Muscle layer of duodenum (tissue), 2 donors: ENCODE measurements around the gene SLX4.

Experiments
- H3K27ac ChIP-seq: one replicate; pipeline ENCODE4 v1.7.0; 2013; ENCODE audit warnings: mild to moderate bottlenecking, low read length
- H3K27me3 ChIP-seq: one replicate; pipeline ENCODE4 v1.7.0; 2013; ENCODE audit warnings: low read depth, mild to moderate bottlenecking, control low read depth, low read length
- H3K36me3 ChIP-seq, 2 donors: one replicate each; pipeline ENCODE4 v1.7.0; 2013; ENCODE audit warnings: low read length in 2 of 2, control low read depth in 1 of 2, mild to moderate bottlenecking in 1 of 2; ENCODE audit not compliant: insufficient read depth in 2 of 2, control insufficient read depth in 1 of 2
- H3K4me1 ChIP-seq, 2 donors: one replicate each; pipeline ENCODE4 v1.7.0; 2013; ENCODE audit warnings: low read length in 2 of 2, mild to moderate bottlenecking in 2 of 2, control low read depth in 1 of 2, moderate library complexity in 1 of 2; ENCODE audit not compliant: insufficient read depth in 2 of 2, control insufficient read depth in 1 of 2
- H3K4me3 ChIP-seq, 2 donors: one replicate each; pipeline ENCODE4 v1.7.0; 2013; ENCODE audit warnings: low read length in 2 of 2, low read depth in 1 of 2, mild to moderate bottlenecking in 1 of 2
- H3K9me3 ChIP-seq, 2 donors: one replicate each; pipeline ENCODE4 v1.7.0; 2013; ENCODE audit warnings: low read length in 2 of 2, control low read depth in 1 of 2, mild to moderate bottlenecking in 1 of 2; ENCODE audit not compliant: control insufficient read depth in 1 of 2
- donor health status: healthy.

The SLX4 gene

GRCh38 chr16:3589001-3589400 lies 22.4 kb downstream of the SLX4 start:
- H3K36me3 ChIP-seq: peaks cover 8 to 35% of the 10 kb centered on the region in 2 donors
- peaks cover 0 to 6% of the 10 kb centered on the region in 2 donors for H3K4me1 ChIP-seq
- H3K9me3 ChIP-seq: no peaks in the 10 kb centered on the region
- H3K27ac ChIP-seq: no peak overlapping the region
- no peak overlapping the region for H3K4me3 ChIP-seq
- no peaks in the 10 kb centered on the region for H3K27me3 ChIP-seq

GRCh38 chr16:3587547-3588110 lies 23.8 kb downstream of the SLX4 start:
- peaks cover 8 to 45% of the 10 kb centered on the region in 2 donors for H3K36me3 ChIP-seq
- peaks cover 0 to 6% of the 10 kb centered on the region in 2 donors for H3K4me1 ChIP-seq
- no peak overlapping the region for H3K4me3 ChIP-seq
- no peaks in the 10 kb centered on the region for H3K9me3 ChIP-seq
- H3K27ac ChIP-seq: no peak overlapping the region
- no peaks in the 10 kb centered on the region for H3K27me3 ChIP-seq

- Histone ChIP-seq H3K4me3 (no peak overlapping the region), H3K4me1 (no peaks in the 10 kb centered on the region), H3K27me3 (no peaks in the 10 kb centered on the region), H3K36me3 (peaks cover 0 to 35% of the 10 kb centered on the region in 2 donors), H3K9me3 (no peaks in the 10 kb centered on the region), H3K27ac (no peak overlapping the region)
These were observed 27.0 kb downstream of the SLX4 start for GRCh38 chr16:3584412-3584811.

- Histone ChIP-seq H3K27ac (no peak overlapping the region), H3K36me3 (peaks cover 0 to 30% of the 10 kb centered on the region in 2 donors), H3K4me1 (no peaks in the 10 kb centered on the region), H3K4me3 (no peak overlapping the region), H3K27me3 (no peaks in the 10 kb centered on the region), H3K9me3 (no peaks in the 10 kb centered on the region)
These were observed 27.9 kb downstream of the SLX4 start for GRCh38 chr16:3583303-3584038.

GRCh38 chr16:3582276-3583165 lies 28.9 kb downstream of the SLX4 start:
- H3K27ac ChIP-seq: no peak overlapping the region
- no peak overlapping the region for H3K4me3 ChIP-seq
- H3K4me1 ChIP-seq: no peaks in the 10 kb centered on the region
- peaks cover 0 to 26% of the 10 kb centered on the region in 2 donors for H3K36me3 ChIP-seq
- no peaks in the 10 kb centered on the region for H3K9me3 ChIP-seq
- peaks cover 4% of the 10 kb centered on the region for H3K27me3 ChIP-seq

GRCh38 chr16:3581392-3581791 lies 30.0 kb downstream of the SLX4 start:
- Histone ChIP-seq H3K27me3 (peaks cover 4% of the 10 kb centered on the region), H3K27ac (no peak overlapping the region), H3K9me3 (no peaks in the 10 kb centered on the region), H3K4me3 (no peak overlapping the region), H3K4me1 (no peaks in the 10 kb centered on the region), H3K36me3 (peaks cover 0 to 26% of the 10 kb centered on the region in 2 donors)

- Histone ChIP-seq H3K9me3 (no peaks in the 10 kb centered on the region), H3K4me1 (no peaks in the 10 kb centered on the region), H3K4me3 (no peak overlapping the region), H3K27ac (no peak overlapping the region), H3K27me3 (peaks cover 4% of the 10 kb centered on the region), H3K36me3 (peaks cover 0 to 26% of the 10 kb centered on the region in 2 donors)
These were observed 30.7 kb downstream of the SLX4 start for GRCh38 chr16:3580686-3581085.

- H3K27ac ChIP-seq: no peak overlapping the region
- H3K36me3 ChIP-seq: peaks cover 0 to 26% of the 10 kb centered on the region in 2 donors
- H3K4me3 ChIP-seq: no peak overlapping the region
- no peaks in the 10 kb centered on the region for H3K9me3 ChIP-seq
- H3K27me3 ChIP-seq: peaks cover 4% of the 10 kb centered on the region
- no peaks in the 10 kb centered on the region for H3K4me1 ChIP-seq
These were observed 31.2 kb downstream of the SLX4 start for GRCh38 chr16:3580251-3580651.

- no peaks in the 10 kb centered on the region for H3K4me1 ChIP-seq
- H3K27ac ChIP-seq: no peak overlapping the region
- H3K36me3 ChIP-seq: peaks cover 0 to 23% of the 10 kb centered on the region in 2 donors
- no peaks in the 10 kb centered on the region for H3K9me3 ChIP-seq
- H3K4me3 ChIP-seq: no peak overlapping the region
- peaks cover 4% of the 10 kb centered on the region for H3K27me3 ChIP-seq
These were observed 31.6 kb downstream of the SLX4 start for GRCh38 chr16:3579776-3580175.

GRCh38 chr16:3578610-3579551 lies 32.5 kb downstream of the SLX4 start:
- no peak overlapping the region for H3K27ac ChIP-seq
- H3K36me3 ChIP-seq: peaks cover 0 to 14% of the 10 kb centered on the region in 2 donors
- H3K4me3 ChIP-seq: no peak overlapping the region
- no peaks in the 10 kb centered on the region for H3K9me3 ChIP-seq
- no peaks in the 10 kb centered on the region for H3K4me1 ChIP-seq
- peaks cover 4% of the 10 kb centered on the region for H3K27me3 ChIP-seq
